Neural crest cell (in vitro differentiated cells): ENCODE results near the gene NCR3LG1. TPM values are rescaled to one million over a fixed set of nuclear protein-coding genes. Genes with fewer than 3 reads are reported as not detected.
"Not testable (repeated sequence)": the region's sequence is repeated elsewhere in the genome, so short reads cannot be mapped to it uniquely, and the experiment has no call there.

Experiments used
- DNase-seq: peaks from one replicate; pipeline ENCODE4 v3.0.0; 2021; ENCODE audit warnings: low read depth, mixed read lengths, low spot score
- H3K27ac Mint-ChIP-seq: one replicate; pipeline ENCODE4 v1.8.0; 2021; ENCODE audit warnings: mild to moderate bottlenecking, mixed read lengths; ENCODE audit not compliant: unreplicated experiment
- H3K27me3 Mint-ChIP-seq: 2 replicates; pipeline ENCODE4 v1.8.0; 2021; ENCODE audit warnings: low read depth, mild to moderate bottlenecking, mixed read lengths
- H3K36me3 Mint-ChIP-seq: 2 replicates; pipeline ENCODE4 v1.8.0; 2021; ENCODE audit warnings: low read depth, mild to moderate bottlenecking, mixed read lengths
- H3K4me1 Mint-ChIP-seq: 2 replicates; pipeline ENCODE4 v1.8.0; 2021; ENCODE audit warnings: mixed read lengths
- H3K4me3 Mint-ChIP-seq: one replicate; pipeline ENCODE4 v1.8.0; 2021; ENCODE audit warnings: mild to moderate bottlenecking, mixed read lengths
- H3K9me3 Mint-ChIP-seq: 2 replicates; pipeline ENCODE4 v1.8.0; 2021; ENCODE audit warnings: mixed read lengths
- CTCF ChIP-seq: fragments of 200-600 bp; sonication (generic); conservative IDR thresholded peaks from 2 replicates; pipeline ENCODE4 v1.5.0; 2021; ENCODE audit warnings: antibody characterized with exemption, mild to moderate bottlenecking
- total RNA-seq: library from RNA; stranded (reverse); gene quantifications from 2 replicates; pipeline ENCODE4 v1.2.1, GENCODE V29; 2021

The NCR3LG1 gene
- total RNA-seq, 1 donor from 2014 or later = 18.8 TPM

- H3K36me3 Mint-ChIP-seq = no peaks in the 10 kb centered on the region
- no peaks in the 10 kb centered on the region for H3K9me3 Mint-ChIP-seq
- H3K27me3 Mint-ChIP-seq = peaks cover 14% of the 10 kb centered on the region
- DNase-seq = no peak
- no peak overlapping the region for H3K4me3 Mint-ChIP-seq
- TF ChIP-seq CTCF = no peak
- H3K4me1 Mint-ChIP-seq = peaks cover 2% of the 10 kb centered on the region
- no peak overlapping the region for H3K27ac Mint-ChIP-seq
Observed at GRCh38 chr11:17418444-17419081, 67.0 kb downstream of the NCR3LG1 start.

GRCh38 chr11:17421781-17422180 lies 70.2 kb downstream of the NCR3LG1 start:
- H3K36me3 Mint-ChIP-seq = no peaks in the 10 kb centered on the region
- H3K4me3 Mint-ChIP-seq = no peak overlapping the region
- TF ChIP-seq CTCF = no peak
- H3K4me1 Mint-ChIP-seq = no peaks in the 10 kb centered on the region
- peaks cover 12% of the 10 kb centered on the region for H3K27me3 Mint-ChIP-seq
- H3K27ac Mint-ChIP-seq = no peak overlapping the region
- DNase-seq = no peak
- no peaks in the 10 kb centered on the region for H3K9me3 Mint-ChIP-seq

GRCh38 chr11:17423533-17424310 lies 72.1 kb downstream of the NCR3LG1 start:
- no peak overlapping the region for H3K27ac Mint-ChIP-seq
- no peak for DNase-seq
- H3K27me3 Mint-ChIP-seq = peaks cover 6% of the 10 kb centered on the region
- H3K36me3 Mint-ChIP-seq = no peaks in the 10 kb centered on the region
- peaks cover 2% of the 10 kb centered on the region for H3K4me1 Mint-ChIP-seq
- H3K4me3 Mint-ChIP-seq = no peak overlapping the region
- H3K9me3 Mint-ChIP-seq = no peaks in the 10 kb centered on the region
- TF ChIP-seq CTCF = no peak

- not testable (repeated sequence) for DNase-seq, H3K27me3 Mint-ChIP-seq, H3K36me3 Mint-ChIP-seq, H3K4me3 Mint-ChIP-seq, H3K27ac Mint-ChIP-seq, H3K9me3 Mint-ChIP-seq
- H3K4me1 Mint-ChIP-seq = peaks cover 12% of the 10 kb centered on the region
Observed at GRCh38 chr11:17426233-17426632, 74.6 kb downstream of the NCR3LG1 start.

Other genes starting within 250 kb of the NCR3LG1 start
- 76.8 and 80.2 TPM in 2 replicates for gene PIK3C2A, start 143.8 kb upstream of the NCR3LG1 start, total RNA-seq
- 58.6 and 59.3 TPM in 2 replicates for gene NUCB2, start 75.1 kb upstream of the NCR3LG1 start, total RNA-seq
- 2.3 TPM in 2 replicates for gene KCNJ11, start 36.9 kb downstream of the NCR3LG1 start, total RNA-seq
- gene ABCC8, start 125.0 kb downstream of the NCR3LG1 start, total RNA-seq = 4.6 and 6.1 TPM in 2 replicates
- not detected in 2 replicates for gene USH1C, start 192.6 kb downstream of the NCR3LG1 start, total RNA-seq
- not detected in 2 replicates for gene OTOG, start 195.5 kb downstream of the NCR3LG1 start, total RNA-seq